ENCODE results near the gene KCNIP2. TPM values are rescaled to one million over a fixed set of nuclear protein-coding genes. Genes with fewer than 3 reads are reported as not detected.

The KCNIP2 gene
- total and polyA plus RNA-seq, 2 donors (not counting 3 experiments of a cell fraction or from before 2014, with no cell fraction given) = 0.36 to 2.2 TPM

DNA sequence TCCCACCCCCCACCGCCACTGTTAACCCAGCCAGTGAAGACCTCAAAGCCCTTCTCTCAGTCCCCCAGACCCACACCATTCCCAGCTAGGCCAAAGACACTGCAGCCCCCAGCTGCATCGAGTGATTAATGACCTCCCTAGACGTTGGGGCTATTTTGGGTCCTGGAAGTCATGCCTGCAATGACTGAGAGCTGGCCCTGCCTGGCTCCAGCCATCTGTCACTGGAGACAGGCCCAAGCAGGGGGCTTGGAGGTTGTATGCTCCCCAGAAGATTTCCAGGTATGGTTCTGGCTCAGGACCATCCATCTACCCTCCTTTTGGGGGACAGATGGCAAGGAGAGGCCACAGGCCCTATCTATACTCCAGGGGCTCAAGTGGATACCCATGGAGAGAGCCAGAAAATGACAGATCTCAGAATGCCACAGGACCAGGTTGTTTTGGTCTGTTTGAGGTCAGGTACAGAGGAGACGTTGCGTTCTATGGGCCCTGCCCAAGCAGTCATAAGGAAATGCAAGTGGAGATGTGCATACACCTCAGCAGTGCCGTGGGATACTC, 5.1 kb downstream of the KCNIP2 start:
- H3K9ac ChIP-seq (replicated peaks; ENCODE audit: extremely low read depth, insufficient read depth, low read length) = no peak overlapping the region
- H3K9me1 ChIP-seq (replicated peaks; ENCODE audit: control insufficient read depth, extremely low read depth, insufficient read depth, low read length) = no peaks in the 10 kb centered on the region
- no peak for TF ChIP-seq MAX (IDR thresholded peaks at IDR 0.05; ENCODE audit: insufficient read depth, insufficient read length)
- TF ChIP-seq GATA2 (IDR thresholded peaks at IDR 0.05; ENCODE audit: insufficient read depth, insufficient read length, low read depth, low read length) = no peak
- TF ChIP-seq POLR2AphosphoS5 (IDR thresholded peaks at IDR 0.05; ENCODE audit: insufficient read depth, low read depth, low read length) = no peak
- no peak for TF ChIP-seq FOS (IDR thresholded peaks at IDR 0.05; ENCODE audit: borderline replicate concordance, insufficient read depth, low read length)
- H3K4me2 ChIP-seq (ENCODE audit: insufficient read depth, low read length) = no peak overlapping the region
- H2AFZ ChIP-seq (ENCODE audit: low read depth, low read length) = no peak overlapping the region
- H3K4me1 ChIP-seq (ENCODE audit: control insufficient read depth, extremely low read depth, insufficient read depth, low read length) = peaks cover 13% of the 10 kb centered on the region
- no TSS peak for BruUV-seq (replicated peaks)
- no peaks in the 10 kb centered on the region for H3K27me3 ChIP-seq (ENCODE audit: control insufficient read depth in 2 of 2, insufficient read depth in 2 of 2, low read length in 2 of 2)
- no peak for DNase-seq (ENCODE audit: low read depth, low spot score)
- no peaks in the 10 kb centered on the region for H4K20me1 ChIP-seq (replicated peaks; ENCODE audit: control insufficient read depth, extremely low read depth, insufficient read depth, low read length)
- dilution Hi-C loops (cut with MboI; ENCODE audit: extremely low pct_ligation_motif_present, low sequenced_read_pairs) = no loop called here
- ChIA-PET CTCF (interaction anchor here (2.0 to 10.5 kb wide), 3 partner anchors 8 to 169 kb away, joined by 9 to 742 read pairs (median 19); no protein-coding TSS in a partner anchor), POLR2A (no interaction called here)
- no peaks in the 10 kb centered on the region for H3K9me3 ChIP-seq (replicated peaks; ENCODE audit: control insufficient read depth, insufficient read depth, low read length)
- intact Hi-C loops (cut with micrococcal nuclease) = no loop called here
- H3K27ac ChIP-seq (ENCODE audit: insufficient read depth, low read depth, low read length) = no peak overlapping the region
- no peak for FAIRE-seq
- H3K79me2 ChIP-seq (ENCODE audit: control insufficient read depth, insufficient read depth, low read length) = no peaks in the 10 kb centered on the region
- H3K4me3 ChIP-seq (replicated peaks in 1 of 3; ENCODE audit: insufficient read depth in 1 of 3, low read depth in 1 of 3, low read length in 3 of 3) = no peak overlapping the region
- no peaks in the 10 kb centered on the region for H3K36me3 ChIP-seq (ENCODE audit: control insufficient read depth in 2 of 2, extremely low read depth in 1 of 2, insufficient read depth in 2 of 2, low read length in 2 of 2)

DNA sequence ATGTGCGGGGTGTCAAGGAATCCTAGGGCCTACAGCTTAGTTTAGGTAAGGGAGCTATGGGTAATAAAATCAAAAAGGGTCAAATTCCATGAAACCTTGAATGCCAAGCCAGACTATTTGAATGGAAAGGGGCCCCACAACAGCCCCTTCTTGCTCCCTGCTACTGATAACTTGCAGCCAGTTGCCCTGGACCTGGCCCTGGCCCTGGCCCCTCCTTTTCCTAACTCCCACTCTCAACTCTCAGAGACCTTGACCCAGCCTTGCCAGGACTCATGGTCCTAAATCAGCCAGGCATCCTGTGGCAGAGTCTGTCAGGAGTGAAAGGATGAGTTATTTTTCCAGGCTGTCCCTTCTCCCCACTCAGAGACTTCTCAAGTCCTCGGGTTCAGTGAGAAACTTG, 5.9 kb downstream of the KCNIP2 start:
- intact Hi-C loops (cut with micrococcal nuclease) = no loop called here
- no peak overlapping the region for H3K27ac ChIP-seq (ENCODE audit: insufficient read depth, low read depth, low read length)
- H3K36me3 ChIP-seq (ENCODE audit: control insufficient read depth in 2 of 2, extremely low read depth in 1 of 2, insufficient read depth in 2 of 2, low read length in 2 of 2) = no peaks in the 10 kb centered on the region
- no peaks in the 10 kb centered on the region for H4K20me1 ChIP-seq (replicated peaks; ENCODE audit: control insufficient read depth, extremely low read depth, insufficient read depth, low read length)
- TF ChIP-seq JUN (IDR thresholded peaks at IDR 0.05; ENCODE audit: borderline replicate concordance, insufficient read depth, insufficient read length, low read depth) = no peak
- no peak for TF ChIP-seq POLR2AphosphoS5 (IDR thresholded peaks at IDR 0.05; ENCODE audit: insufficient read depth, low read depth, low read length)
- TF ChIP-seq POLR2A (IDR thresholded peaks at IDR 0.05; ENCODE audit: low read depth, low read length) = no peak
- TF ChIP-seq, protein P1, sequence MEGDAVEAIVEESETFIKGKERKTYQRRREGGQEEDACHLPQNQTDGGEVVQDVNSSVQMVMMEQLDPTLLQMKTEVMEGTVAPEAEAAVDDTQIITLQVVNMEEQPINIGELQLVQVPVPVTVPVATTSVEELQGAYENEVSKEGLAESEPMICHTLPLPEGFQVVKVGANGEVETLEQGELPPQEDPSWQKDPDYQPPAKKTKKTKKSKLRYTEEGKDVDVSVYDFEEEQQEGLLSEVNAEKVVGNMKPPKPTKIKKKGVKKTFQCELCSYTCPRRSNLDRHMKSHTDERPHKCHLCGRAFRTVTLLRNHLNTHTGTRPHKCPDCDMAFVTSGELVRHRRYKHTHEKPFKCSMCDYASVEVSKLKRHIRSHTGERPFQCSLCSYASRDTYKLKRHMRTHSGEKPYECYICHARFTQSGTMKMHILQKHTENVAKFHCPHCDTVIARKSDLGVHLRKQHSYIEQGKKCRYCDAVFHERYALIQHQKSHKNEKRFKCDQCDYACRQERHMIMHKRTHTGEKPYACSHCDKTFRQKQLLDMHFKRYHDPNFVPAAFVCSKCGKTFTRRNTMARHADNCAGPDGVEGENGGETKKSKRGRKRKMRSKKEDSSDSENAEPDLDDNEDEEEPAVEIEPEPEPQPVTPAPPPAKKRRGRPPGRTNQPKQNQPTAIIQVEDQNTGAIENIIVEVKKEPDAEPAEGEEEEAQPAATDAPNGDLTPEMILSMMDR (IDR thresholded peaks at IDR 0.05; ENCODE audit: extremely low read depth in 1 of 2, insufficient read depth in 1 of 2, low read depth in 1 of 2, low read length in 2 of 2) = no peak
- TF ChIP-seq FOS (IDR thresholded peaks at IDR 0.05; ENCODE audit: borderline replicate concordance, insufficient read depth, low read length) = no peak
- TF ChIP-seq MYC (IDR thresholded peaks at IDR 0.05; ENCODE audit: low read depth, low read length) = no peak
- no peak for TF ChIP-seq EZH2 (IDR thresholded peaks at IDR 0.05; ENCODE audit: borderline replicate concordance, low read depth, low read length, severe bottlenecking)
- TF ChIP-seq MAX (IDR thresholded peaks at IDR 0.05; ENCODE audit: insufficient read depth, insufficient read length) = no peak
- no peak for TF ChIP-seq GATA2 (IDR thresholded peaks at IDR 0.05; ENCODE audit: insufficient read depth, insufficient read length, low read depth, low read length)
- dilution Hi-C loops (cut with MboI; ENCODE audit: extremely low pct_ligation_motif_present, low sequenced_read_pairs) = no loop called here
- H3K27me3 ChIP-seq (ENCODE audit: control insufficient read depth in 2 of 2, insufficient read depth in 2 of 2, low read length in 2 of 2) = no peaks in the 10 kb centered on the region
- DNase-seq (ENCODE audit: low read depth, low spot score) = no peak
- H3K79me2 ChIP-seq (ENCODE audit: control insufficient read depth, insufficient read depth, low read length) = no peaks in the 10 kb centered on the region
- FAIRE-seq = no peak
- no peak overlapping the region for H3K4me2 ChIP-seq (ENCODE audit: insufficient read depth, low read length)
- ChIA-PET CTCF (interaction anchor here (1.0 to 10.5 kb wide), 10 partner anchors 8 to 624 kb away, joined by 3 to 742 read pairs (median 7); no protein-coding TSS in a partner anchor), POLR2A (no interaction called here)
- no peaks in the 10 kb centered on the region for H3K9me1 ChIP-seq (replicated peaks; ENCODE audit: control insufficient read depth, extremely low read depth, insufficient read depth, low read length)
- no TSS peak for BruUV-seq (replicated peaks)
- H2AFZ ChIP-seq (ENCODE audit: low read depth, low read length) = no peak overlapping the region
- no peak overlapping the region for H3K4me3 ChIP-seq (replicated peaks in 1 of 3; ENCODE audit: insufficient read depth in 1 of 3, low read depth in 1 of 3, low read length in 3 of 3)
- no peaks in the 10 kb centered on the region for H3K9me3 ChIP-seq (replicated peaks; ENCODE audit: control insufficient read depth, insufficient read depth, low read length)
- H3K9ac ChIP-seq (replicated peaks; ENCODE audit: extremely low read depth, insufficient read depth, low read length) = no peak overlapping the region
- H3K4me1 ChIP-seq (ENCODE audit: control insufficient read depth, extremely low read depth, insufficient read depth, low read length) = peaks cover 13% of the 10 kb centered on the region

Measured in endothelial cell of umbilical vein (primary cell).